Measurements from ENCODE around the gene CHD2. TPM values are rescaled to one million over a fixed set of nuclear protein-coding genes. Genes with fewer than 3 reads are reported as not detected.
"Not testable (repeated sequence)": the region's sequence is repeated elsewhere in the genome, so short reads cannot be mapped to it uniquely, and the experiment has no call there.

CHD2 gene
- total RNA-seq, 1 experiment from 2014 or later: 81.8 TPM

- no peaks in the 10 kb centered on the region; the same call in 1 of the 2 replicates for H3K4me1 ChIP-seq (ENCODE audit: control insufficient read depth, insufficient read depth, low read length)
- H3K27me3 ChIP-seq (ENCODE audit: control insufficient read depth, insufficient read depth, low read length): no peaks in the 10 kb centered on the region; the same call in 1 of the 2 replicates
- H3K9me3 ChIP-seq (ENCODE audit: control insufficient read depth, insufficient read depth, low read depth, low read length): no peaks in the 10 kb centered on the region
- no peak for DNase-seq (ENCODE audit: low read depth, low spot score)
- ChIA-PET CTCF (no interaction called here), POLR2A (no interaction called here)
- H3K4me3 ChIP-seq (ENCODE audit: low read depth in 2 of 2, low read length in 2 of 2): no peak overlapping the region
- H3K36me3 ChIP-seq (ENCODE audit: control insufficient read depth, insufficient read depth, low read length): no peaks in the 10 kb centered on the region
- intact Hi-C loops (cut with micrococcal nuclease; ENCODE audit: unreplicated experiment): no loop called here
- ATAC-seq: no peak
- H3K27ac ChIP-seq (ENCODE audit: low read length): no peak overlapping the region
- no TSS peak for BruUV-seq (replicated peaks)
- in situ Hi-C loops (cut with HindIII; ENCODE audit: low pct_unique_long_range_greater_than_20kb, low sequenced_read_pairs): no loop called here
- TF ChIP-seq SIN3A (IDR thresholded peaks at IDR 0.05; ENCODE audit: borderline replicate concordance, insufficient read depth, low read depth, low read length) (no peak), TCF7L2 (IDR thresholded peaks at IDR 0.05; ENCODE audit: low read depth, low read length) (no peak), REST (IDR thresholded peaks at IDR 0.05; ENCODE audit: insufficient read depth in 1 of 2, low read depth in 2 of 2, low read length in 1 of 2) (no peak)
Measured at GRCh38 chr15:93059442-93059841, 159.3 kb downstream of the CHD2 start.

- H3K27ac ChIP-seq (ENCODE audit: low read length): no peak overlapping the region
- intact Hi-C loops (cut with micrococcal nuclease; ENCODE audit: unreplicated experiment) (no loop called here), in situ Hi-C loops (cut with HindIII; ENCODE audit: low pct_unique_long_range_greater_than_20kb, low sequenced_read_pairs) (no loop called here)
- no peaks in the 10 kb centered on the region for H3K36me3 ChIP-seq (ENCODE audit: control insufficient read depth, insufficient read depth, low read length)
- H3K4me1 ChIP-seq (ENCODE audit: control insufficient read depth, insufficient read depth, low read length): no peaks in the 10 kb centered on the region; the same call in 1 of the 2 replicates
- no peaks in the 10 kb centered on the region for H3K9me3 ChIP-seq (ENCODE audit: control insufficient read depth, insufficient read depth, low read depth, low read length)
- DNase-seq (ENCODE audit: low read depth, low spot score) (no peak), ATAC-seq (no peak)
- TF ChIP-seq TCF7L2 (IDR thresholded peaks at IDR 0.05; ENCODE audit: low read depth, low read length) (no peak), SIN3A (IDR thresholded peaks at IDR 0.05; ENCODE audit: borderline replicate concordance, insufficient read depth, low read depth, low read length) (no peak), POLR2AphosphoS5 (IDR thresholded peaks at IDR 0.05; ENCODE audit: low read depth, low read length) (no peak), CTCF (IDR thresholded peaks at IDR 0.05) (no peak), REST (IDR thresholded peaks at IDR 0.05; ENCODE audit: insufficient read depth in 1 of 2, low read depth in 2 of 2, low read length in 1 of 2) (no peak)
- no peaks in the 10 kb centered on the region; the same call in 1 of the 2 replicates for H3K27me3 ChIP-seq (ENCODE audit: control insufficient read depth, insufficient read depth, low read length)
- BruUV-seq (replicated peaks): no TSS peak
- POLR2A ChIA-PET: no interaction called here
- CTCF ChIA-PET: interaction anchor here (0.7 kb wide), 1 partner anchor 1060 kb away, joined by 3 read pairs; no protein-coding TSS in a partner anchor
- H3K4me3 ChIP-seq (ENCODE audit: low read depth in 2 of 2, low read length in 2 of 2): no peak overlapping the region
Measured at GRCh38 chr15:93060336-93061248, 160.5 kb downstream of the CHD2 start.

- H3K36me3 ChIP-seq (ENCODE audit: control insufficient read depth, insufficient read depth, low read length); POLR2A ChIA-PET; ATAC-seq; in situ Hi-C loops (cut with HindIII; ENCODE audit: low pct_unique_long_range_greater_than_20kb, low sequenced_read_pairs); H3K27ac ChIP-seq (ENCODE audit: low read length); DNase-seq (ENCODE audit: low read depth, low spot score); intact Hi-C loops (cut with micrococcal nuclease; ENCODE audit: unreplicated experiment); H3K4me1 ChIP-seq (ENCODE audit: control insufficient read depth, insufficient read depth, low read length); H3K27me3 ChIP-seq (ENCODE audit: control insufficient read depth, insufficient read depth, low read length); BruUV-seq (replicated peaks); H3K4me3 ChIP-seq (ENCODE audit: low read depth in 2 of 2, low read length in 2 of 2); H3K9me3 ChIP-seq (ENCODE audit: control insufficient read depth, insufficient read depth, low read depth, low read length); CTCF ChIA-PET: not testable (repeated sequence)
Measured at GRCh38 chr15:93062628-93063261, 162.6 kb downstream of the CHD2 start.
